COLO668 (cell line): ENCODE measurements around the gene BASP1.
"Not testable (repeated sequence)": the region's sequence is repeated elsewhere in the genome, so short reads cannot be mapped to it uniquely, and the experiment has no call there.

Experiments
- DNase-seq: peaks from one replicate; lab custom pipeline; 2025; ENCODE audit not compliant: unreplicated experiment; lab: John Stamatoyannopoulos, UW

Gene BASP1

DNA sequence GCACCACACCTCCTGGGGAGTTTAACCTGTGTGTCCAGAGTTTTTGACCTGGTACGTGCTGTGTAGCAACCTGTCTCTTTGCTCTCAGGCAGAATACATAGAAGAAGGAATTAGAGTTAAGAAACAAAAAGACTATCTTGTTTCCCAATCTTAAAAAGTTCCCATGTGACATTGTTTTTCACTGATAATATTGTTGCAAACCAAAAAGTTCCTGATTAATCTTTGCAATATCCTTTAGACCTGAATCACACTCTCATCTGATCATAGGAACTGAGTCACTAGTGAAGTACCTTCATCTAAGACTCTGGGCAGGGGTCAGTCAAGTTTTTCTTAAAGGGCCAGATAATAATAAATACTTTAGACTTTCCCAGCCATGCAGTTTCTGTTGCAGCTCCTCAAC is 35.1 kb downstream of the BASP1 start:
- DNase-seq = no peak

DNA sequence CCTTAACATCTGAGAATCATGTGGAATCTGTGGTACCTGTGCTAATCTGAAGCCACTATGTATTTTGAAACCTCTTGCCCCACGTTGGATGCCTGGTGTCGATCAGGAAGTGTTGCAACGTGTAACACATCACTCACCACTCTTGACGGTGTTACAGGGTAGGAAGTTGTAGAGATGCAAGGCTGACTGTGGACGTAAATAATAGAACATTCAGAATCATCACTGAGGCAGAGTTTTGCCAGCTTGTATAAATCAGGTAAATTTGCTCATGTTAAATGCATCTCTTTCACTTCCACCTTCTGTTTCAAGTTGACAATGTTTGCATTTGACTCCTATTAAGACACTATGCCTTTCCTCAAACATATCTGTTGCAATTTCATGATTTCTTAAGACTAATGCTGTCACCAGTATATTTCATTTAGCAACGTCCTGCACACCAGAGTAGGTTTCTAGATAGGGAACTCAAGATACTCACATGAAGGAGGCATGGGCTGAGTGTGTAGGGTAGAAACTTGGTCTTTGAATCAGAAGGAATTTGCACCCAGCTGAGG is 38.1 kb downstream of the BASP1 start:
- DNase-seq = no peak

DNA sequence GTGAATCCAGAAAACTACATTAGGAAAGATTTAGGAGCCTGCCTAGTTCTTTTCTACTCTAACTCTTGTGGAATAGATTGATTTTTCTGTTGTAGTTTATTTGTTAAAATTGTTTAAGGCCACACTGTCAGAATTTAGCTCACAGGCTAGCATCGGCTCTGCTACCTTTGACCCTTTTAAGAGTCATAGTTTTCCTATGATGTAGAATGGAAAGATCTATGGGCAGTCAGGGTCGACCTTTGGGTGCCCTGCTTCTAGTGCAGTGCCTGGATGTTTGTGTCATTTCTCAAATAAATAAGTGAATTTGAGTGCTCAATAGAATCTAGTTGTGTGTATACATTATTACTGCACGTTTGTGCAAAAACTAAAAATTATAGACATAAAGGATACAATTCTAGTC is 38.7 kb downstream of the BASP1 start:
- DNase-seq = no peak

DNA sequence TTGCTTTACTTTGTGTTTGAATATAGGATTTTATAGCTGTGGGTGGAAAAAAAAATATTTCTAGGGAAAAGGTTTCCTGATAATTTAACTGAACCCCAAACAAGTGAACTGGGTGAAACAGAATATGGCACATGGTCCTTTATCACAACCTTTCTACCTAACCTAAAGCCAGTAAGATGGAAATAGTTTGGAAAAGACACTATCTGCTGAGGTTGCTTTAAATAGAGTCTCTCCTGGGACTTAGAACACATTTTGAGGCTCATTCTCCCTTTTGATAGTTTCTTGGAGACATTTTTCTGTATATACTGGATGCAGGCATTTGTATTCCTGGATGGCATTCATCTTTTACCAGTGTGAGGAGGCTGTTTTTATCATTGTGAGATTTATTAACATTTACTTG is 39.4 kb downstream of the BASP1 start:
- no peak for DNase-seq

DNA sequence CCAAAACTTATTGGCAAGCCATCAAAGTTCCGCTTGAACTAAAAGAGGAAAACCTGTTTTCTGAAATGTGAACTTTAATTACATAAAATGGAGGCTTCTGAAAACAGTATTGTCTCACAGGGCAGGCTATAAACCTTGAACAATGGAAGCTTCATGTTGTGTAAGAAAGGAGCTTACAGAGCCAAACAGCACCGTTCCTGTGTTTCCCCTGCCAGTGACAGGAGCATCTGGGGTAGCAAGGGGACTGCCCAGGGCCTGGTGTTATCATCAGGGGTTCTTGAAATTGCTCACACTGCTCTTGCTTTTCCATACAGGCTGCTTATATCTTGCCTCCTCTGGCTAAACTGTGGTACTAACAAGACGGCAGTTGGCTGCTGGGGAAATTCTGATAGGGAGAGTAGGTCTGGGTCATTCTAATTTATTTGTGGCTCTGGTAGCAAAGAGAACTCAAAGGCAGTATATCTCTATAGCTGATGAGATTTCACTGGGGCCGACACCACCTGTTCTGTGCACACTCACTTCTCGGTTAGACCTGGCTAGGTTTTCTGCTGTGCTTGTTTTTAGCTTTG is 40.4 kb downstream of the BASP1 start:
- no peak for DNase-seq

DNA sequence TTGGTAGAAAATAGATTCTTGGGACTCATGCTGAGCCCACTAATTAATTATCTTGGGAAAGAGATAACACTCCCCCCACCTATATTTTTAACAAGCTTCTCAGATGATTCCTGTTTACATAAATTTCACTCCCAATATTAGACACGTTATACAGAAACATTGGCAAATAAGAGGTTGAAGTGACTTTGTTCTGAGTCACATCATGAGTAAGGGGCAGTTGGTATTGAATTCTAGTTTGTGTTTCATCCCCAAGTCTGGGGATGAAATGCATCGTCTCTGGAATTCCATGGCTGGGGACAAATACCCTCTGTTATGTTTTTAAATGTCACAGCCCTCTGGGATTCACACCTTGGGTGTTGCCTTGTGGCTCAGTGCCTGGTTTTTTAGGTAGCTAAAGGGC is 41.0 kb downstream of the BASP1 start:
- DNase-seq = no peak

DNA sequence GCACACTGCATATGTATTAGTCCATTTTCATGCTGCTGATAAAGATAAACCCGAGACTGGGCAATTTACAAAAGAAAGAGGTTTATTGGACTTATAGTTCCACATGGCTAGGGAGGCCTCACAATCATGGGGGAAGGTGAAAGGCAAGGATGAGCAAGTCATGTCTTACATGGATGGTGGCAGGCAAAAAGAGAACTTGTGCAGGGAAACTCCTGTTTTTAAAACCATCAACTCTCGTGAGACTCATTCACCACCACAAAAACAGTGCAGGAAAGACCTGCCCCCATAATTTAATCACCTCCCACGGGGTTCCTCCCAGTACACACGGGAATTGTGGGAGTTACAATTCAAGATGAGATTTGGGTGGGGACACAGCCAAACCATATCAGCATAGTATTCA is 41.6 kb downstream of the BASP1 start:
- DNase-seq = not testable (repeated sequence)

DNA sequence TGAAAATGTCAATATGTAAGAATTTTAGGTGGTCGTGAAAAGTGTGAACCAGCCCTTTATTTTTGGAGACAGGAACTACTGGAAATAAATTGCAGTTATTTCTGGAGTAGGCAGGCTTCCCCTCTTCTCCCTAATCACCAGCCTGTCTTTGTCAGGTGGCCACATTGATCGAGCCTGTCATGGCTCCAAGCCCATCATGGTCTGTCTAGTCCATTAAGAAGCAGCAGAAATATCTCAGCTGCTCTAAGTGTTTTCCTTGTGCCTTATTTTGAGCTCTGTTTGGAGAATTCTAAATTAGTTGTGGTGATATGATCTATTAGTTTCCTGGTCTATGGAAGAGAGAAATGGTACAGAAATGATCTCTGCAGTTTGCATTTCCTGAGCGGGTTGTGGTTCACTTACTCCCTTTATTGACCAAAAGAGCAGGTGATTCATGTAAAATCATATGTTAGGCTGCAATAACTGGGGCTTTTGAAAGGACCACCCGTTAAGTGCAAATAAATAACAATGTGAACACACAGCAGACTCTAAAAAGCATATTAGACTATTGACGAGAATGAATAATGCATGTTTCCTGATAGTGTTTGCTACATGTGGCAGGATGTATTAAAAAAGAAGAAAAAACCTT is 42.3 kb downstream of the BASP1 start:
- DNase-seq = no peak

DNA sequence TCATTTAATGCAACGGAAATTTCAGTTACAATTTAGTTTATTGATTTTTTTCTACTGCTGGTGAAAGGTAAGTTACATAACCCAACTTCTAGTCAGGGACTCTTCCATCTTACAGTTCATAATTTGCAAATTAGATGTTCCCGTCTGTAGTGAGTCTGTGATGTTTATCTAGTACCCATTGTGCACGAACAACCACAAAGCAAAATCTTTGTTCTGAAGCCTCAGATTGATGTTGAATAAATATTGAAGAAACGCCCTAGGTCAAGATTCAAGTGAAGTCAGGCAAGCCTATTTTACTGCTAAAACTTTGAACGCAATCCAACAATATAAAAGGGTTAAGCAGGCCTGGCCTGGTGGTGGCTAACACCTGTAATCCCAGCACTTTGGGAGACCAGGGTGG is 43.1 kb downstream of the BASP1 start:
- no peak for DNase-seq

DNA sequence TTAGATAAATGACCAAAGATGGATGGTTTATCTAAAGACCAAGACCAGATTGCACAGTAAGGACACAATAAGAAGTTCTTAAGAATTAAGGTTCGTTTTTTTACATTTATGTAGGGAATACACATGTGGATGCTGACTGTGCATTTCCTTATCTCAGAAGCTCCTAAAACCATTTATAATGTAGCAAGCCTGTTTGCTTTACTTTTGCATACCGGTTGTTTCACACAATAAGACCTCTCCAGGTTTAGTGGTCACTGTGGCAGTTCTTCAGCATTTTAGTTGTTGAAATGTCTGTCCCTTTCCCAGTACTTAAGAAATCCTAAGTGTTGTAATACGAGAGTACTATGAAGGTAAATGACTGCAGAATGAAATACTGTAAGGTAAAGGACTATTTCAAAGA is 43.6 kb downstream of the BASP1 start:
- no peak for DNase-seq

DNA sequence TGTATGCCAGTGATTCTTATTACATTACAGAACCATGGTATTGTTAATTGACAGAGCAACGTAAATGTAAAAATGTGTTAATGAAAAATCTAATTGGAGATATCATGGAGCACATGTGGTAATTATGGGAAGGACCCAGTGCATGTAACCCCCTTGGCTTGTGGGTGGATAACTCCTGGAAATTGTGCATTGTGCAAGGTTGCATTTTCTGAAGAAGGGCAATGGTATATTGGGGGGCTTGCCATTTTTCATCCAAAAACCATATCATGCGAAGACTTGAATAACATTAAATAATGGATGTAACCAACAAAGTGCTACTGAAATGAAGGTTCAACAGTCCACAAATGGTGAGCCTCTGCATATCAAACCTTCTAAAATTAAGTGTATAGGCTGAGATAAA is 47.6 kb downstream of the BASP1 start:
- DNase-seq = no peak

DNA sequence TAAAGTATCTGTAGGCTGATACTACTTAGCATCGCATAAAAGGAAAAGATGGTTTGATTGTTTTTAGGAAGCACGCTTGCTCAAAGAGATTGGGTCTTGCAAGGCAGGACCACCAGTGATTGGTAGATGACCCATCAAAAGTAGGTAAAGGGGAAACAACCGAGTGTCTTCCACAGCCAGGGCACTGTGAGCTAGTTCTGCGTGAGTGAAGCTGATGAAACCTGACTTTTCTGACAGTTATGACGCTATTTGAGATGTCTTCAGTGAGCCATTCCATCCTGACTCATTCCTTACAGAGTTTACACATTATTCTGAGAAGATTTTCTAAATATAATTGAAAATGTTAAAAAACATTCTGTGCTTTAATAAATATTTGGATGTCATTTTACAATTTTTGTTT is 49.7 kb downstream of the BASP1 start:
- no peak for DNase-seq

DNA sequence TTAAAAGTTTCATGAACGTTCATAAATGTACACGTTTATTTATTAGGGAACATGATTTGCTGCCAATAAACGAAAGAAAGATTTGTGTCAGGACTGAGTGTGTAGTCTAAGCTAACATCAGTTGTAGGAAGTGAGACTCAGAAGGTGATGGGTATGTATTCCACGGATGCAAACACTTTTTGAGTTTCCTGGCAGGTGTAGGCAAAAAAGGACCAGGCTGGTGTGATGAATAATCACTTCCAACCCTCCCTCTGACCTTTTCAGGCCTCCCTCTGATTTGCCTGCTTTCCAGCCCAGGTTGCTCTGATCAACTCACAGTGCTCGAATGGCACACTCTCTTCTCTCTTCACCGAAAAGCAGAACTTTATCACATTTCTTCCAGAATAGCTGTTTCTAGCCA is 51.8 kb downstream of the BASP1 start:
- no peak for DNase-seq

DNA sequence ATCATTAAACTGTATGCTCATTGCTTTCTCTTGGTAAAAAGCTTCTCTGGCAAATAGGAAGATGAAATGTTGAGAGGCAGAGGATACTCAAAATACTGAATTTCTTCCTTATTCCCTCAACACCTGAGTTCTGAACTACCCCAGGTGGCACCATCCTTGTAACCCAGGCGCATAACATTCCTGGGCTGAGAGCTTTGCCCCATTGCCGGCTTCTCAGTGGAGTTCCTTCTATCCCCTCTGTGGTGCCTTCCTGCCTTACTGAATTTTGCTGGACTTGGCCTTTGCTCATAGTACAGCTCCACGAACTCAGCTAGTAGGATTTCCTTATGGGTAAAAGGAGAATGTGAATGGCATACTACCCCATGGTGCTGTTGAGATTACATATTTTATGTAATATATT is 54.7 kb downstream of the BASP1 start:
- DNase-seq = no peak

DNA sequence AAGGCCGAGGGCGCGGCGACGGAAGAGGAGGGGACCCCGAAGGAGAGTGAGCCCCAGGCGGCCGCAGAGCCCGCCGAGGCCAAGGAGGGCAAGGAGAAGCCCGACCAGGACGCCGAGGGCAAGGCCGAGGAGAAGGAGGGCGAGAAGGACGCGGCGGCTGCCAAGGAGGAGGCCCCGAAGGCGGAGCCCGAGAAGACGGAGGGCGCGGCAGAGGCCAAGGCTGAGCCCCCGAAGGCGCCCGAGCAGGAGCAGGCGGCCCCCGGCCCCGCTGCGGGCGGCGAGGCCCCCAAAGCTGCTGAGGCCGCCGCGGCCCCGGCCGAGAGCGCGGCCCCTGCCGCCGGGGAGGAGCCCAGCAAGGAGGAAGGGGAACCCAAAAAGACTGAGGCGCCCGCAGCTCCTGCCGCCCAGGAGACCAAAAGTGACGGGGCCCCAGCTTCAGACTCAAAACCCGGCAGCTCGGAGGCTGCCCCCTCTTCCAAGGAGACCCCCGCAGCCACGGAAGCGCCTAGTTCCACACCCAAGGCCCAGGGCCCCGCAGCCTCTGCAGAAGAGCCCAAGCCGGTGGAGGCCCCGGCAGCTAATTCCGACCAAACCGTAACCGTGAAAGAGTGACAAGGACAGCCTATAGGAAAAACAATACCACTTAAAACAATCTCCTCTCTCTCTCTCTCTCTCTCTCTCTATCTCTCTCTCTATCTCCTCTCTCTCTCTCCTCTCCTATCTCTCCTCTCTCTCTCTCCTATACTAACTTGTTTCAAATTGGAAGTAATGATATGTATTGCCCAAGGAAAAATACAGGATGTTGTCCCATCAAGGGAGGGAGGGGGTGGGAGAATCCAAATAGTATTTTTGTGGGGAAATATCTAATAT is 58.1 kb downstream of the BASP1 start:
- DNase-seq = no peak

DNA sequence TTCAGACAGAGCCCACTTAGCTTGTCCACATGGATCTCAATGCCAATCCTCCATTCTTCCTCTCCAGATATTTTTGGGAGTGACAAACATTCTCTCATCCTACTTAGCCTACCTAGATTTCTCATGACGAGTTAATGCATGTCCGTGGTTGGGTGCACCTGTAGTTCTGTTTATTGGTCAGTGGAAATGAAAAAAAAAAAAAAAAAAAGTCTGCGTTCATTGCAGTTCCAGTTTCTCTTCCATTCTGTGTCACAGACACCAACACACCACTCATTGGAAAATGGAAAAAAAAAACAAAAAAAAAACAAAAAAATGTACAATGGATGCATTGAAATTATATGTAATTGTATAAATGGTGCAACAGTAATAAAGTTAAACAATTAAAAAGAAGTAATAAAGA is 59.0 kb downstream of the BASP1 start:
- DNase-seq = no peak

DNA sequence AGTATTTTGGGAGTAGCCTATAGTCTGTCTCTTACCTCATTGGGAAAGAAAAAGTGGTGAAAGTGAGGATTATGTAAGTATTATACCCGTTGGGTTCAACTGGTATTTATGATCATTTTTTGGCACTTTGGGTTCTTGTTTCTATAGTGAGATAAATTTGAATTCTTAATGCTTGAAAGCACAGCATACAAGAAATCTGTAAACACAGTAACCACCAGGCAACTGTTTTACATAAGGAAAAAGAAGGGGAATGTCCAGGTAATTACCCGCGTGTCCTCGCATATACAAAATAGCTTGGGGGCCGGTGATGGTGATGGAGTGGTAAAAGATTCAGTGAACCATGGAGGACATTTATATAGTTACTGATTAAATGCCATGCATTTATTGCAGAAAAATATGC is 60.5 kb downstream of the BASP1 start:
- DNase-seq = no peak

DNA sequence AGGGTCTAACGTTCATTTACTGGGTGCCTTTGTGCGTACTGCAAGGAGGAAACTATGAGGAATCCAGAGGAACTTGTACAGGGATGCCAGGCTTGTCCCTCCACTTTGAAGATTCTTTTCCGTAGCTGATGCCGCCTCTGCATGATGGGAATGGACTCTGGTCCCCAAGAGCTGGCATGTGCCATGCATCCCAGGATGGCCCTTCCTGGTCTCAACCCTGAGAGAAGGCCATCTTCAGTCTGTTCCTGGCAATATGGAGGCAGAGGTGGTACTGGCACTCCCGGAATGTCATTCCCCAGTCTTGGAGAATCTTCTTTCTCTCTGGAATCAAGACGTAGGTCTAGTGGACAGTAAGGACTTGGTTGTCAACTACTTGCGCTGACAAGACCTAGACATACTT is 61.5 kb downstream of the BASP1 start:
- no peak for DNase-seq

DNA sequence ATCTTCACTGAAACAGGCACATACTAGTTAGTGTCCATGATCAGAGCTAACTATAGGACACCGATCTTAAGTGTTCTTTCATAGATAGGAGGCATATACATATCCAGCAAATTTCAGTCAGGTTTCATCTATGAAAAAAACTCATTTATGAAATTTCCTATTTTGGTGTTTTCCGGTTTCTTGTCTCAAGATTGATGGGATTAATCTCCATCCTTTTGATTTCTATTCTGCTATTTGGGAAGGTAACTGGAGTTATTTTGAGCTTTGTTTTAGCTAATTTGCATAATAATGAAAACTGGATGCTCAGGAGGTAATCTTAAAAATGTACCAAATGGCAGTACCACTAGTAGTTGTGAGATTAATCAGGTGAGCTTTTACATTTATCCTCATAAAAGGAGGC is 62.1 kb downstream of the BASP1 start:
- no peak for DNase-seq

DNA sequence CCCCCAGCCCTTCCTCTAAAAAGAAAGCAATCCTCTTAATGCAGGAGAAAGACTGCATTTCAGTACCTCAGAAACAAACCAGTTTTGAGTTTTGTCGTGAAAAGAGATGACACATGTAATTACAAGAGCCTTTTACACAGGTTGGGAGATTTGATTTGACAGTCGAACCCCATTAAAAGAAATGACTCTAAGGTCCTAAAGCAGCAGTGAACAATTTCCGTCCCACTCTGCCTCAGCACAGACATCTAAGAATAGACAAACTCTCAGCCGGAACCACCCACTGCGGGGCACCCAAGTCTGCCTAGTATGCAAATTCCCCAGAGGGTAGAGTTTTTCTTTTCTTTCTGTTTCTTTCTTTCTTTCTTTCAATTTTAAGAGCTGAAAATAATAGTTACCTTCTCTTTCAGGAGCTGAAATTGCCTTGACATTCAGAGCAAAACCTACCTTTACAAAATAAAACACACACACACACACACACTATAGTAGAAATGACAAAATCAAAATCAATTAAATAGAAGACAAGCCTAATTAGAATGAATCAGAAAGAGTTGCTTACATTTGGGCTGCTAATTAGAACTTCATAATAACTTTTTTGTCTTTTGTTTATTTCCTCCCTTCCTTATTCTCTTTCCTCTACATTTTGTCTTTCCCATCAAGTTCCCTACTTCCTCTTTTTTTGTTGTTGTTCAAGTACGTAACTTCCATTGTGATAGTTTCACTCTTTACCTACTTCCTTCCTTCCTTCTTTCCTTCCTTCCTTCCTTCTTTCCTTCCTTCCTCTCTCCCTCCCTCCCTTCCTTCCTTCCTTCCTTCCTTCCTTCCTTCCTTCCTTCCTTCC is 65.1 kb downstream of the BASP1 start:
- DNase-seq = no peak

DNA sequence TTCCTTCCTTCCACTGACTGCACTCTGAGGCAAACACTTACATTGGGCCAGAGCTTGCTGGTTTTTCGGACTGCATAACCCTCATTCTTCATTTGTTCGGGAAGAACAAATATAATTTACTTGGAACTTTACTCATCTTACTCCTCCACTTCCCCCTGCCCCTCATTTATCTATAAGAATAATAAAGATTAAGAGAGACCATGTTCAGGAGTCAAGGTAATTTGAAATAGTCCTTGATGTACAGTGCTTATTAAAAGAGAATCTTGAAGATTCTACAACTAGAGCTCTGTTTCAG is 65.6 kb downstream of the BASP1 start:
- DNase-seq = no peak
